Stimulated activated CD8-positive, alpha-beta memory T cell treated with anti-CD3 and anti-CD28 coated beads, Interleukin-15, amount 100 ng/mL, for 48 hours (primary cell): Measurements from ENCODE around the gene STXBP2.

Experiments
- DNase-seq, 2 donors: peaks; one replicate each; pipeline ENCODE4 v3.0.0-alpha.2; 2020; ENCODE audit warnings: low read depth in 2 of 2

STXBP2 gene

DNA sequence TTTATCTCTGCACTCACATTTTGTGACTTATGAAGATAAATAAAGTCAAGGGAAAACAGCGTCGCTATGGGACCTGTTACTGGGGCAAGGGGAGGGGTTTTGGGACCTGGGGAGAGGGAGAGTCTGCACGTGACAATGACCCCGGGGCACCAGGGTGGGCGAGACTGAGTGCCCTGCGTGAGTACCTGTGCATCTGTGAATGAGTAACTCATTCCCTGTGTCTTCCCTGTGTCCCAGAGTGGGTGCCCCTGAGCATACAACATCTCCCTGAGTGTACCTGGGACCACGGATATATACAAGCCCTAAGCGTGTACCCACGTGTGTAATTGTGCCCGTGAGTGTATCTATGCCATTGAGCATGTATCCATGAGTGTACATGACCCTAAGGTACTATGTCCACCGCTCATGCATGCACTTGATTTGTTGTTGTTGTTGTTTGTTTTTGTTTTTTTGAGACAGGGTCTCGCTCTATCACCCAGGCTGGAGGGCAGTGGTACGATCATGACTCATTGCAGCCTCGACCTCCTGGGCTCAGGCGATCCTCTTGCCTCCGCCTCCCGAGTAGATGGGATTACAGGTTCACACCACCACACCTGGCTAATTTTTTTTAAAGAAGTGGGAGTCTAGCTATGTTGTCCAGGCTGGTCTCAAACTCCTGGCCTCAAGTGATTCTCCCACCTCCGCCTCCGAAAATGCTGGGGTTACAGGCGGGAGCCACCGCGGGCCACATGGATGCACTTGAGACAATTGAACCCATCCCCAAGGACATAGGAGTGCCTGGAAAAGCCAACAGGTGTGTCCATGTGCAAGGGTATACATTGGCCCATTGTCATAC is 43.1 kb downstream of the STXBP2 start:
- DNase-seq, result no peak

DNA sequence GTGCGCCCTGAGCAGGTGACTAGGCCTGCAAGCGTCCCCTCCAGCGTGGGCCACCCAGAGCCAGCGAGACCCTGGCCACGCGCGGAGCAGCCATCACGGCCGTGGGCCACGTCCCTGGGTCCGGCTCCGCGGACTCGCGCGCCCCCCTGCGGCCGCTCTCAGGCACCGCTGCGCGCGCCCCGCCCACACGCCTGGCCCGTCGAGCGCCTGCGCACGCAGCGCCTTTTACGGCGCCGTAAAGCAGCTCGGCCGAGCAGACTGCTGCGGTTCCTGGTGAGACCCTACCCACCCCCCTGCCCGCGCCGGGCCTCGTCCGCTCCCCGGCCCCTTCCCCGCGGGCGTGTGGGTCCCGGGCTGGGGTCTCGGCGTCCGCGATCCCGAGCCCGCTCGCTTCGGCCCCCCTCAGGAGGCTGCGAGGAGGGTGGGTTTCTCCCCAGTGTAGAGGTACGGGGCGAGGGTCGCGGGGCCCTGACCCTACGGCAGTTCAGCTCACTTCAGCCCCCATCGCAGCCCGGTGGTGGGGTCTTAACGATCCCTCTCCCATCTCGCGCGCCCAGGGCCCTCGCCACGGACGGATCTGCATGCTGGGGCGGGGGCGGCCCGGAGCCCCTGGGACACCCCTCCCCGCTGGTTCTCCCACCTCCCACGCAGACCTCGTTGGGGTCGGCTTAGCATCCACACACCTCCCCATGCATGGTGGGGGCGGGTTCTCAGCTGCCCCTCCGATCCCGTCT is 43.9 kb downstream of the STXBP2 start, which contains the start of gene TRAPPC5:
TRAPPC5 (plus strand) TSS at position 228 of the 734 bp plus-strand sequence. CDS start 1,421 bp downstream, outside the sequence.
- peak; percentile 81 for DNase-seq

- peak; percentile 73 to 78 for DNase-seq
These were observed 44.6 kb downstream of the STXBP2 start for GRCh38 chr19:7681340-7682174.

- DNase-seq, result no peak
These were observed 45.4 kb downstream of the STXBP2 start for GRCh38 chr19:7682175-7682855.

GRCh38 chr19:7685546-7686445 is 48.9 kb downstream of the STXBP2 start:
- no peak for DNase-seq

GRCh38 chr19:7687177-7687576 is 50.3 kb downstream of the STXBP2 start:
- DNase-seq, result no peak

DNA sequence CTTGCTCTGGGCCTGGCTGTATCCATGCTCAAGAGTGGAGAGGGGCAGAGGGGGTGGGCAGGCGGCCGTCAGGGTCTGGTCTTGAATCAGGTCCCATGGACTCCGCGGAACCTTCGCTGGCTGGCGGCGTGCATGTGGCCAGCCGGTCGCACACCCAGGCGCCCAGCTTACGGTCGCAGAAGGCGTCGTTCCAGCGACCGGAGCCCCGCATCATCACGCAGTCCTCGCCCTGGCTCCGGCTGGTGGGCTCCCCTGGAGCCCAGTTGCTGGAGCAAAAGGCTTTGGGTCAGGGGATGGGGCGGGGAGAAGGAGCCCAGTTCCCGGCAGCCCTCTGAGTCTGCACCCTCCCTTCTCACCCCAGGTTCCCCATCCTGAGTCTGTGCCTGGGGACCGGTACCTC is 52.3 kb downstream of the STXBP2 start:
- DNase-seq, result no peak

DNA sequence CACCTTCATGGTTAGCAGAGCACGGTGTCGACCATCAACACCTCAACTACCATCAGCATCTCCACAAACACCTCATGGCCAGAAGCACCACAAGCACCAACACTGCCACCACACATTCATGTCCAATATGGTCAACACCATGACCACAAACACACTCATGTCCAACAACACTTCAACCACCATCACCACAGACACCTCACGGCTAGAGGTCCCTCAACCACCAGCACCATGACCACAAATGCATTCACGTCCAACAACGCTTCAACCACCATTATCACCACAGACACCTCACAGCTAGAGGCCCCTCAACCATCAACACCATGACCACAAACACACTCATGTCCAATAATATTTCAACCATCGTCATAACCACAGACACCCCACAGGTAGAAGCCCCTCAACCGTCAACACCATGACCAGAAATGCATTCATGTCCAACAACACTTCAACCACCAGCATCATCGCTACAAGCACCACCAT is 53.9 kb downstream of the STXBP2 start:
- peak in 1 of 2 donors; percentile 18 for DNase-seq

DNA sequence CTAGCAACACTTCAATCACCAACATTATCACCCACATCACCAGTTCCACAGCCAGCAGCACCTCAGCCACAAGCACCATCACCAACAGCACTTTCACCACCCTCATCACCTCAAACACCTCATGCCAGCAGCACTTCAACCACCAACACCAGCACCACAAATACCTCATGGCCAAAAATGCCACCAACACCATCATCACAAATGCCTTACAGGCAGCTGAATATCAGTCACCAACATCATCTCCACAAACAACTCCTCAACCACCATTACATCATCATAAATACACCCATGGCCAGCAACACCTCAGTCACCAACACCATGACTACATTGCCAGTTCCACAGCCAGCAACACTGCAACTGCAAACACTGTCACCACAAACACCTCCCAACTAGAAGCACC is 54.6 kb downstream of the STXBP2 start:
- no peak for DNase-seq

GRCh38 chr19:7692417-7693088 is 55.6 kb downstream of the STXBP2 start:
- DNase-seq, result no peak

- DNase-seq, result no peak
These were observed 57.6 kb downstream of the STXBP2 start for GRCh38 chr19:7694499-7694898.
